Common myeloid progenitor, CD34-positive (primary cell): ENCODE measurements around the gene TEDC1.

ENCODE experiments used
- CTCF ChIA-PET: fragments of 350-600 bp; sonication (Branson Sonifier 250); formaldehyde crosslinking; loops from one replicate; lab custom pipeline; 2021; ENCODE audit warnings: antibody characterized with exemption; lab: Charles Lee
- POLR2A ChIA-PET: fragments of 350-600 bp; sonication (Branson Sonifier 250); formaldehyde crosslinking; loops from one replicate; lab custom pipeline; 2021; ENCODE audit warnings: antibody characterized with exemption; lab: Charles Lee
- DNase-seq, 3 donors: peaks; one replicate each; pipeline versions ENCODE4 v3.0.0 to v3.0.0-alpha.2; 2013
- H3K27ac ChIP-seq, 2 experiments: 1 replicate in 1 of 2; 2 replicates in 1 of 2; pipeline ENCODE4 v1.7.0; 2013; ENCODE audit warnings: inconsistent platforms in 2 of 2, low read length in 2 of 2, mild to moderate bottlenecking in 2 of 2, low read depth in 1 of 2, moderate library complexity in 1 of 2; ENCODE audit not compliant: severe bottlenecking in 2 of 2, insufficient read depth in 1 of 2, poor library complexity in 1 of 2
- H3K27me3 ChIP-seq, 5 experiments: replicated peaks in 2 of 5; 1 replicate in 3 of 5; 2 replicates in 2 of 5; pipeline versions ENCODE4 v1.6.1 to v1.7.0; 2013; ENCODE audit warnings: low read length in 4 of 5, mild to moderate bottlenecking in 2 of 5, moderate library complexity in 2 of 5, inconsistent platforms in 1 of 5; ENCODE audit not compliant: insufficient read depth in 5 of 5, control insufficient read depth in 4 of 5
- H3K36me3 ChIP-seq, 4 experiments: 1 replicate in 2 of 4; 2 replicates in 2 of 4; pipeline versions ENCODE4 v1.6.1 to v1.7.0; 2013; ENCODE audit warnings: low read length in 3 of 4, control low read depth in 1 of 4, mild to moderate bottlenecking in 1 of 4; ENCODE audit not compliant: control insufficient read depth in 4 of 4, insufficient read depth in 4 of 4
- H3K4me1 ChIP-seq, 4 experiments: 1 replicate in 3 of 4; 2 replicates in 1 of 4; pipeline versions ENCODE4 v1.6.1 to v1.7.1; 2013; ENCODE audit warnings: low read length in 3 of 4, mild to moderate bottlenecking in 3 of 4, control low read depth in 1 of 4, inconsistent platforms in 1 of 4, moderate library complexity in 1 of 4; ENCODE audit not compliant: control insufficient read depth in 4 of 4, insufficient read depth in 4 of 4; ENCODE audit errors: control extremely low read depth in 1 of 4
- H3K4me3 ChIP-seq, 7 experiments: 1 replicate in 4 of 7; 2 replicates in 3 of 7; pipeline versions ENCODE4 v1.5.1 to v1.7.0; 2013; ENCODE audit warnings: mild to moderate bottlenecking in 7 of 7, low read length in 6 of 7, moderate library complexity in 6 of 7, inconsistent platforms in 2 of 7, low read depth in 2 of 7, control low read depth in 1 of 7; ENCODE audit not compliant: insufficient read depth in 4 of 7, control insufficient read depth in 1 of 7; ENCODE audit errors: extremely low read depth in 1 of 7
- H3K9me3 ChIP-seq, 5 experiments: 1 replicate in 4 of 5; 2 replicates in 1 of 5; pipeline versions ENCODE4 v1.6.1 to v1.7.1; 2013; ENCODE audit warnings: low read length in 4 of 5, mild to moderate bottlenecking in 2 of 5, inconsistent platforms in 1 of 5, low read depth in 1 of 5, moderate library complexity in 1 of 5; ENCODE audit not compliant: control insufficient read depth in 4 of 5, insufficient read depth in 2 of 5; ENCODE audit errors: control extremely low read depth in 1 of 5
- WGBS: methylation state at CpG from one replicate; pipeline ENCODE4 v1.1.5; 2013; ENCODE audit not compliant: insufficient coverage; 5-methylcytosine and 5-hydroxymethylcytosine counted together

TEDC1 gene

GRCh38 chr14:105466531-105467248 lies 24.4 kb upstream of the TEDC1 start:
- H3K27me3 ChIP-seq, result no peaks in the 10 kb centered on the region
- ChIA-PET POLR2A (no interaction called here), CTCF (interaction anchor here (0.9 to 7.6 kb wide), 3 partner anchors 17 to 62 kb away, joined by 3 to 77 read pairs (median 3); partner anchors contain the start of gene CRIP1)
- no peak for DNase-seq
- no peak overlapping the region for H3K27ac ChIP-seq
- 95% methylated on average over 27 of the region's 53 CpGs for WGBS
- H3K36me3 ChIP-seq, result peaks cover 7 to 87% (median 54%) of the 10 kb centered on the region in 4 experiments
- H3K4me3 ChIP-seq, result no peak overlapping the region
- no peaks in the 10 kb centered on the region for H3K9me3 ChIP-seq
- H3K4me1 ChIP-seq, result peaks cover 0 to 7% (median 2%) of the 10 kb centered on the region in 4 experiments

DNA sequence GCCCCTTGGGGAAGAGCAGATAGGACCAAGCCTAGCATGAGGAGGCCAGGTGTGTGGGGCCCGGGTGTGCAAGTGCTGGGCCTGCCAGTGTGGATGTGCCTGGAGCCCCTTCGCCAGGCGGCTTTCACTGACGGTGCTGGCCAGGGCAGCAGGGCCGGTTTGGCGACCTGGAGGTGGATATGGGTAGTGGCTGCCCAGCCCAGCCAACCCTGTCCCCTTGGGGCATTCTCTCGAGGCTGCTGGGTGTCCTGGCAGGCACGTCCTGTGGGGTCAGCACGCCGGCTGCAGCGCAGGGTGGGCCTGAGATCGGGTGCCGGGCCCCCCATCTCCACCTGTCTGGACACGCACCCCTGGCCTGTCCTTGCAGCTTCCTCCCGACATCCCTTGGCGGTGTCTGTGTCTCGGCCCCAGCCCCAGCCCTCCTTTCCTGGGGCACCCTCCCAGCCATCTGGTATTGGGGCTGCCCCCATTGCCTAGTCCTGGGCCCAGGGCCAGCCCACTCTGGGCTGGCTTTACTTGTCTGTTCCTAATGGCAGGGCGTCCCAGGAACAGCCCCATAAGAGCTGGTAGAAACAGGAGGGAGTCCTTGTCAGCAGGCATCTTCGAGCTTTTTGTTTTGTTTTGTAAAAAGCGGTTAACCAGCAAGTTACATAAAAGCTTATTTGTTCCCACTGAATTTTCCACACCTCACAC lies 23.7 kb upstream of the TEDC1 start:
- H3K27ac ChIP-seq, result no peak overlapping the region
- H3K9me3 ChIP-seq, result no peaks in the 10 kb centered on the region
- POLR2A ChIA-PET, result no interaction called here
- CTCF ChIA-PET, result interaction anchor here (0.9 to 7.6 kb wide), 4 partner anchors 11 to 61 kb away, joined by 3 to 77 read pairs (median 3); partner anchors contain the start of gene CRIP1
- H3K27me3 ChIP-seq, result no peaks in the 10 kb centered on the region
- 96% methylated on average over 18 of the region's 20 CpGs for WGBS
- H3K4me1 ChIP-seq, result peaks cover 0 to 7% (median 2%) of the 10 kb centered on the region in 4 experiments
- peaks cover 3 to 82% (median 52%) of the 10 kb centered on the region in 4 experiments for H3K36me3 ChIP-seq
- no peak overlapping the region for H3K4me3 ChIP-seq
- DNase-seq, result no peak

DNA sequence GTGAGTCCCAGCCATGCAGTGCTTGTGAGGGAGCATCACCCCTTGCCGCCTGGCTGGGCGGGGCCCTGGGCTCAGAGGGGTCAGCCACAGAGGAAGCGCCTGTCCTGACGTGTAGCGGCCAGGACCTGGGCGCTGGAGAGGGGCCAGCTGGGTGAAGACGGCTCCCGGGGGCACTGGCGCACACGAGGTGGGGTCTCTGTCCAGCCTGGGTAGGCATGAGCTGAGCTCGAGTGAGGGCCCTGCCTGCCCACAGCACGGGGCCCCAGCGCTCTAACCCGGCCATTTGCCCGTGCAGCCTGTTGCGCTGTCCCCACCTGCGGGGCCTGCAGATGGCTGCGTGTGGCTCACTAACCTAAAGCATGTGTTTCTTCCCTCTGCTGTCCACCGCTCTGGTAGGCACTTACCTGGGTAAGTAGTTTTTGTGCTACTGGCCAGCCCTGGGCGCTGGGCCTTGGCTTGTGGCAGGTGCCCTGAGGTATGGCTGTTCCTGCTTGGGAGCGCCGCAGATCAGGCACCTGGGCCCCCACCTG lies 23.0 kb upstream of the TEDC1 start:
- Histone ChIP-seq H3K27me3 (peaks cover 0 to 6% (median 0%) of the 10 kb centered on the region in 5 experiments), H3K4me3 (no peak overlapping the region), H3K36me3 (peaks cover 3 to 78% (median 49%) of the 10 kb centered on the region in 4 experiments), H3K4me1 (peaks cover 0 to 10% (median 2%) of the 10 kb centered on the region in 4 experiments), H3K9me3 (no peaks in the 10 kb centered on the region), H3K27ac (no peak overlapping the region)
- WGBS, result 96% methylated on average over 22 of the region's 22 CpGs
- DNase-seq, result no peak
- ChIA-PET POLR2A (no interaction called here), CTCF (interaction anchor here (0.9 to 7.6 kb wide), 6 partner anchors 11 to 60 kb away, joined by 3 to 77 read pairs (median 3); partner anchors contain the start of gene CRIP1)

- WGBS, result over 99% methylated on average over 12 of the region's 19 CpGs
- H3K4me1 ChIP-seq, result peaks cover 0 to 16% (median 7%) of the 10 kb centered on the region in 4 experiments
- no peak overlapping the region for H3K4me3 ChIP-seq
- peaks cover 0 to 8% (median 0%) of the 10 kb centered on the region in 5 experiments for H3K27me3 ChIP-seq
- peaks cover 3 to 71% (median 44%) of the 10 kb centered on the region in 4 experiments for H3K36me3 ChIP-seq
- H3K9me3 ChIP-seq, result no peaks in the 10 kb centered on the region
- CTCF ChIA-PET, result interaction anchor here (1.0 to 7.6 kb wide), 5 partner anchors 10 to 53 kb away, joined by 3 to 77 read pairs (median 3); partner anchors contain the start of gene CRIP1
- POLR2A ChIA-PET, result no interaction called here
- H3K27ac ChIP-seq, result no peak overlapping the region
- no peak for DNase-seq
Observed at GRCh38 chr14:105468621-105469241, 22.3 kb upstream of the TEDC1 start.

- POLR2A ChIA-PET, result no interaction called here
- peaks cover 0 to 22% (median 14%) of the 10 kb centered on the region in 4 experiments for H3K4me1 ChIP-seq
Observed at GRCh38 chr14:105469456-105470349, 21.3 kb upstream of the TEDC1 start.

More at GRCh38 chr14:105469456-105470349, 21.3 kb upstream of the TEDC1 start:
- DNase-seq, result no peak
- no peaks in the 10 kb centered on the region for H3K9me3 ChIP-seq
- H3K36me3 ChIP-seq, result peaks cover 2 to 61% (median 36%) of the 10 kb centered on the region in 4 experiments
- CTCF ChIA-PET, result interaction anchor here (1.3 to 7.6 kb wide), 6 partner anchors 9 to 99 kb away, joined by 3 to 77 read pairs (median 8); partner anchors contain the start of gene CRIP1
- 73% methylated on average over 41 of the region's 54 CpGs for whole genome bisulfite sequencing
- peaks cover 0 to 9% (median 0%) of the 10 kb centered on the region in 5 experiments for H3K27me3 ChIP-seq
- no peak overlapping the region for H3K27ac ChIP-seq
- H3K4me3 ChIP-seq, result no peak overlapping the region
